ENCODE results near the gene ZHX3.

ZHX3 gene

DNA sequence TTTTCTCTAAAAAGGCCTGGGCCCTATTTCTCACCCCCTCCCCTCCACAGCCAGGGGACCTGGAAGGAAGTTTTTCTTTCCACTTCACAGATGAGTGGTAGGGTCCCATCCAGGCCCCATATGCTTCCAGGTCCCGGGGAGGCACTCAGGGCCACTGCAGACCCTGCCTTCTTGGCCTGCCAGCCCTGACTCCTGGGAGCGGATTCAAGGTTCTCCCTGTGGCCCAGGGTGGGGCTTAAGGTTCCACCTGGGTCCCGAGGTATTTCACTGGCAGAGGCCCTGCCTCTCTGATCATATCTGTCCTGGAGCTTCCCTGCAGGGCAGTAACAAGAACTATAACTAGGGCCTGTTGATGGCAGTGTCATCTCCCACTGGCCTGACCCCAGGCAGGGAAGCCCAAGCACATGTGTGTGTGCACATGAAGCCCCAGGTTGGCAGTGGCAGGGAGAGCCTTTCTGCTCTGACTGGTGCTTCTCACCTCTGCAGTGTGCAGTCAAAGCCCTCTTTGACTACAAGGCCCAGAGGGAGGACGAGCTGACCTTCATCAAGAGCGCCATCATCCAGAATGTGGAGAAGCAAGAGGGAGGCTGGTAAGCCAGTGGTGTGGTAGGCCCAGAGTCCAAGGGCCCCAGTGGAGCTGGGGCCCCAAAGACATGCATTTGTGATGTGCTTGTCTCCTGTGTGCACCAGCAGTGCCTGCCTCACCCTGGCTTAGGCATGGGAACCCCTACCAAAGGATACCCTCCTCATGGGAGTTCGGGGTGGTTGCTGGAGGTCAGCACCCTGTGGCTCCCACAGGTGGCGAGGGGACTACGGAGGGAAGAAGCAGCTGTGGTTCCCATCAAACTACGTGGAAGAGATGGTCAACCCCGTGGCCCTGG lies 149.0 kb downstream of the ZHX3 start:
- no peak for DNase-seq

DNA sequence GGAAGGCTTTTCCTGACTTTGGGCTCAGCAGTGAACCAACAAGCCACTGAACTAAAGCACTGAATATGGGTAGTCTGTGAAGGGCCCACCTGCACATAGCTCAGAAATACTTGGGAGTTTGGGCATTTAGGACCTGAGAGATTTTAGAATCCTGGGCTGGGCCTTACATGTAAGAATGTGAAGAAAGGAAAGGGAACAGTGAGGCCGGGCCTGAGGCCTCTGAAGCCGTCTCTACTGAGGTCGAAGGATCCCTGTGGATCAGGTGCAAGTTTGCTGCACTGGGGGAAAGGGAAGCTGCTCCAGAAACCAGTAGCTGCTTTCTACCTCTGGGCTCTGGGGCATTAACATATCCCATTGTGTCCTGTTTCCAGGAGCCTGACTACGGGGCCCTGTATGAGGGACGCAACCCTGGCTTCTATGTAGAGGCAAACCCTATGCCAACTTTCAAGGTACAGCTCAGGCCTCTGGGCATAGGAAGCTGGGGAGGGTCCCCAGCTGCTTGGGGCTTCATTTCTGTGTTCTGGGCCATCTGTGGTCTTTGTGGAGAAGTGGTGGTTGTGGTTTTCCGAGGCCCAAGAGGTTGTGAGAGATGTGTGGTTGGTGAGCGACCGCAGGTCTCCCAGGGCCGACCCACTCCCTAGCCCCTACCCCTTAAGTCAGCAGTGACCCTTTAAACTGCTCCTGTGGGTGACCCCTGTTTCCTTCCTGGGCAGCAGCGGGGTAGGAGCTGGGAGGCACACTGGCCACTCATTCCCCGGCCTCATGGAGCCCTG lies 149.9 kb downstream of the ZHX3 start:
- DNase-seq = no peak

DNA sequence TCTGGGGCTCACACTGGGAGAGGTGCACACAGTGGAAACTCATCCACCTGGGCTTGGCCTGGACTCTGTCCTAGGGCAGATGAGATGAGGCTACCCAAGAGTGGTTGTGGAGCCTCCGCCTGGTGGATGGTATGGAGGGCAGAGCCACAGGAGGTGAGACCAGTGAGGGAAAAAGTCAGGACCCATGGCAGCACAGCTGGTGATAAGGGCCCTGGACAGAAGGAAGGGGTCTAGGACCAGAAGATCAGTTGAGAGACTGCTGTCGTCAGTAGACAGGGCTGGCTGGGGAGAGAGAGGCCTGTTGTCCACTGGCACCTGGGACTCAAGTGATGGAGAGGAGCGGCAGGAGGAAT lies 150.4 kb downstream of the ZHX3 start:
- no peak for DNase-seq

DNA sequence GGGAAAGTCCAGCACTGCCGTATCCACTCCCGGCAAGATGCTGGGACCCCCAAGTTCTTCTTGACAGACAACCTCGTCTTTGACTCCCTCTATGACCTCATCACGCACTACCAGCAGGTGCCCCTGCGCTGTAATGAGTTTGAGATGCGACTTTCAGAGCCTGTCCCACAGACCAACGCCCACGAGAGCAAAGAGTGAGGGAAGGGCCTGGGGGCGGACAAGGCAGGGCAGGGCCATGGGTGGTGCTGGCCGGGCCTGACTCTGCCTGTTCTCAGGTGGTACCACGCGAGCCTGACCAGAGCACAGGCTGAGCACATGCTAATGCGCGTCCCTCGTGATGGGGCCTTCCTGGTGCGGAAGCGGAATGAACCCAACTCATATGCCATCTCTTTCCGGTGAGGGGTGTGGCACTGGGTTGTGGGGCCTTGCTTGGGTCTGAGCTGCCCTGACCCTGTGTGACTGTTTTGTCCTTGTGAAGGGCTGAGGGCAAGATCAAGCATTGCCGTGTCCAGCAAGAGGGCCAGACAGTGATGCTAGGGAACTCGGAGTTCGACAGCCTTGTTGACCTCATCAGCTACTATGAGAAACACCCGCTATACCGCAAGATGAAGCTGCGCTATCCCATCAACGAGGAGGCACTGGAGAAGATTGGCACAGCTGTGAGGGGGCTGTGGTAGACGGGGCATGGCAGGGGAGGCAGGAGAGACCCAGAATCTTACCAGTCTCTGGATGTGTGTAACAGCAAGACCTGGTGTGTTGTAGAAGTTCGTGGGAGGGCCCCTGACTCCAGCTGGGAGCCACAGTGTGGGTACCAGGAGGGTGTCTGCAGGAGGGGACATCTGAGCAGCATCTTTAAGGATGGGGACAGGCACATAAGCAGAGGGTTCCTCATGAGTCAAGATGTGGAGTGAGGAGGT lies 151.1 kb downstream of the ZHX3 start:
- DNase-seq = no peak

DNA sequence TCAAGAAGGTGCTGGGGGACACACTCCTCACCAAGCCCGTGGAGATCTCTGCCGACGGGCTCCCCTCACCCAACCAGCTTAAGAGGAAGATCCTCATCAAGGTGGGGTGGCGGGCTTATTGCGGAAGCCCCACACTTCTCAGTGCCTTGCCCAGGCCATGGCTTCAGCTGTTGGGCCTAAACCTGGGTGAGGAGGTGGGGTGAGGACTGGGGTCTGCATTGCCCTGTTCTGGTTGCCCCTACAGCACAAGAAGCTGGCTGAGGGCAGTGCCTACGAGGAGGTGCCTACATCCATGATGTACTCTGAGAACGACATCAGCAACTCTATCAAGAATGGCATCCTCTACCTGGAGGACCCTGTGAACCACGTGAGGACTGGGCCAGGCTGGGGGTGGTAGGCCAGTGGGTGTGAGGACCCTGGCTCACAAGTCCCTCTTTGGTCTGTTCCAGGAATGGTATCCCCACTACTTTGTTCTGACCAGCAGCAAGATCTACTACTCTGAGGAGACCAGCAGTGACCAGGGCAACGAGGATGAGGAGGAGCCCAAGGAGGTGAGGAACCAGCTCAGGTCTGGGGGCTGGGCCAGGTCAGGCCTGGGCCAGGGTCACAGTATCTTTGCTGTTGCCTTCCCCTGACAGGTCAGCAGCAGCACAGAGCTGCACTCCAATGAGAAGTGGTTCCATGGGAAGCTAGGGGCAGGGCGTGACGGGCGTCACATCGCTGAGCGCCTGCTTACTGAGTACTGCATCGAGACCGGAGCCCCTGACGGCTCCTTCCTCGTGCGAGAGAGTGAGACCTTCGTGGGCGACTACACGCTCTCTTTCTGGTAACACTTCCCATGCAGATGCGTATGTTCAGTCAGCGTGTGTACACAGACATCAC lies 152.3 kb downstream of the ZHX3 start:
- no peak for DNase-seq

DNA sequence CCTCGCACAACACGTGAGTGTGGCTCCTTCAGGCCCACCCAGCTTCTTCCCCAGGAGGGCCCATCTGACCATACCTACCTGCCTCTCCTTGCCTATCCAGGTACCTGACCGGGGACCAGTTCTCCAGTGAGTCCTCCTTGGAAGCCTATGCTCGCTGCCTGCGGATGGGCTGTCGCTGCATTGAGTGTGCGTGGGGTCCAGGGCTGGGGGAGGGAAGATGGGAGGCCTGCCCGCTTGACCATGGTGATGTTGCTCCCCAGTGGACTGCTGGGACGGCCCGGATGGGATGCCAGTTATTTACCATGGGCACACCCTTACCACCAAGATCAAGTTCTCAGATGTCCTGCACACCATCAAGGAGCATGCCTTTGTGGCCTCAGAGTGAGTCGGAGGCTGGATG lies 153.7 kb downstream of the ZHX3 start:
- DNase-seq = no peak

DNA sequence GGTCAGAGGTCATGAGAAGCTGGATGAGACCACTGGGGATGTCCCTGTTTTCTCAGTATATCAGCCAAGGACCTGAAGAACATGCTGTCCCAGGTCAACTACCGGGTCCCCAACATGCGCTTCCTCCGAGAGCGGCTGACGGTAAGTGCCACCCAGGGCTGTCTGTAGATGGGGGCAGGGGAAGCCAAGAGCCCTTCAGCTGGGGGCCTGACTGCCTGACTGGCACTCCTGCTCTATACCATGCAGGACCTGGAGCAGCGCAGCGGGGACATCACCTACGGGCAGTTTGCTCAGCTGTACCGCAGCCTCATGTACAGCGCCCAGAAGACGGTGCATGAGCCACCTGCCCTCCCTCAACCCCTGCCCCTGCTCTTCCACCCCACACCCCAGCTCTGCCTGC lies 155.1 kb downstream of the ZHX3 start:
- DNase-seq = no peak

DNA sequence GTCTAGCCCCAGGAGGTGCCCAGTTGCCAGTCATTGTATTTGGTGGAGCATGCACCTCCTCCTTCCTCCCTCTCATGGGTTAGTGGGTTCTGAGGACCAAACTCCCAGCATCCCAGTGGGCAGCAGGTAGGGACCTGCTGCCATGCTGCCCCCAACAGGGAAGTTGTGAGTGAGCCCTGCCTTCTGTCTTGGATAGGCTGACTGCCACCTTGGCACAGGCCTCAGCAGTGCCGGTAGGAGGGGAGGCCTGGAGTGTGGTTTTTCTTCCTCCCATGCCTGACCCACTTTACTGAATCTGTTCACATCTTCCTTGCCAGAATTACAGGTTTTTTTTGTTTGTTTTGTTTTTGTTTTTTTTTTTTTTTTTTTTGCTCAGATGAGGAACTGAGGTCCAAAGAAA lies 155.6 kb downstream of the ZHX3 start:
- no peak for DNase-seq

DNA sequence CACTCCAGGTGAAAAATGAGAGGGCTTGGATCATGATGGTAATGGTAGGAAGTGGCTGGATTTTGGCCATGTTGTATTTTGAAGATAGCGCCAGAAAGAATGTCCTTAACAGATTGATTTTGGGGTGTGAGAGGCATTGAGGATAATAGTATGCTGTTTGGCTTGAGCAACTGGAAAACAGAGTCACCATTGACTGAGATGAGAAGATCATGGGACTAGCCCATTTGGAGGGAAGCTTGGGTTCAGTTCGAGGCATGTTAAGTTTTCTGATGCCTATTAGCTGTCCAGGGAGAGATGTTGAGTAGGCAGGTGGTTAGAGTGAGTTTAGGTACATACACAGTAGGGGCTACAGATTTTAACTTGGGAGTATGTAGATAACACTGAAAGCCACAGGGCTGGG lies 156.8 kb downstream of the ZHX3 start:
- no peak for DNase-seq

DNA sequence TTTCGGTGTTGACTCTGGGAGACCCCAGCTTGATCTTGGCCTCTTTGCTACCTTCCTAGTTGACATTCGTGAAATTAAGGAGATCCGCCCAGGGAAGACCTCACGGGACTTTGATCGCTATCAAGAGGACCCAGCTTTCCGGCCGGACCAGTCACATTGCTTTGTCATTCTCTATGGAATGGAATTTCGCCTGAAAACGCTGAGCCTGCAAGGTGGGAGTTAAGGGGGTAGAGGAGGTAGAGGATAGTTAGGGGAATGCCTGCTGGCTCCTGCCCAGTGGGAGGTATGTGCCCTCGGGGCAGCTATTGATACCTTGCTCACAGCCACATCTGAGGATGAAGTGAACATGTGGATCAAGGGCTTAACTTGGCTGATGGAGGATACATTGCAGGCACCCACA lies 158.0 kb downstream of the ZHX3 start:
- no peak for DNase-seq

DNA sequence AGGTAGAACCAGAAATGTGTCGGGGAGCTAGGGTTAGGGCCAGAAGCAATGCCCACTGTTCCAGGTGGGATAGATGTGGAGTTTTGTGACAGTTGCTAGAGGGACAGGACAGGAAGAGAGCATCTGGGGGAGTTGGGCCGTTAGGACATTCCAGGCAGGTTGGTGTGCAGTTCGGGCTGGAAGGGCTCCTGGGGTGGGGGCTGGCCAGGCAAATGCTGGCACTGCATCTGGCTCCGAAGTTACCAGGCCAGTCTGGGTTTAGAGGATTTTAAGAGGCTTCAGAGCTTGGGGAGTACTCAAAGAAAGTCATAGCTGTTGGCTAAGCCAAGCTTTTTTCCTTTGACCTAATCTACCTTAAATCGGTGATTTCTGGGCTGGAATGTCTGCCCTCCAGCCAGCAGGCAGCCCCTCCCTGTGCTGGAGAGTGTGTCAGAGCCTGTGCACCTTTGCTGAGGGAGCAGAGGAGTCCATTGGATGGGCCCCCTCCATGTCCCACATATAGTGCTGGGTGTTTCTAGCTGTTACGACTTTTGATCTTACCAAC lies 159.4 kb downstream of the ZHX3 start:
- DNase-seq = no peak

DNA sequence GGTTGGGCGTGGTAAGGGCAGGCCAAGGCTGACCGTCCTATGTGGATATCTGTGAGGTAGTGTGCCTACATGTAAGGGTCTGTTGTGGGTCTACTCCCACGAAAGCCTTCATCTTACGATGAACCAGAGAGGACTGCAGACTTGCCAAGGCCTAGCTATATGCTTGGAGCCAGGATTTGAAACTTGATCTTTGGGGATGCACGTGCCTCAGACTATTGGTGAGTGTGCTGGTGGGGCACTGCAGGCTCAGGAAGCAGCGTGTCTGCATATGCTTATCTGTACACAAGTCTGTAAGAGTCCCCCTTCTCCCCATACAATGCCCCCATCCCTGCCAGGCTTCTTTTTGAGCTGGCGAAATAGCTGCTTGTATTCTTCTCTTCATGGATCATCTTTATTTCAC lies 162.3 kb downstream of the ZHX3 start:
- DNase-seq = no peak

DNA sequence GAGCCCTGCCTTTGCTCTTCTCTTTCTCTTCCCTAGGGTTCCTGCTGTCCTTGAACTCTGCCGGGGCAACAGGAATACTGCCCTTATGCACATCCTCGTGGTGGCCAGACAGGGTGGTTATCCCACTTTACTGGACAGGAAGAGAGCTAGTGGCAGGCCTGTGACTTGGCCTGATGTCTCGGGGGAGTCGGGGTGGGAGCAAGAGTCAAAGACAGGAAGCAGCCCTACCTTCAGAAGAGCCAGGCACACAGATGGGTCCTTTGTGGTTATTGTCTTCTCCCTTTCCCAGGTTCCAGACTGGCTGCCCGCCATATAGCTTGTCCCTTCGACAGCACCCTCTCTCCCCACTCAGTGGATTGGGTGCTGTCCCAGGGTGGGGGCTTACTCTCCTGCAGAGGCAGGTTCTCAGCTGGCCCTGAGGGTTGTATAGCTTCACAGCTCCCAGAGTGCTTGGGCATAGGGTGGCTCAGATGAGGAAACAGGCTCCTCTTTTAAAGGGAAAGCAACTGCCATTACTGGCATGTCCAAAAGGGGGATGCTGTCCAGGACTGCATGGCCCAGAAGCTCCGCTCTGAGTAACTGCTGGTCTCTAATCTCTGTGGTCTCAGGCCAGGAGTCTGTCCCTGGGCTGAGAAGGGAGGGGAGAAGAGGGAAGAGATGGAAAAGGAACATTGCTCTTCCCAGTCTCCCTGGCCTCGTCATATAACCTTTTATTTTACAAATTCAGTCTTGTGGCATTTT lies 162.9 kb downstream of the ZHX3 start:
- DNase-seq = no peak

DNA sequence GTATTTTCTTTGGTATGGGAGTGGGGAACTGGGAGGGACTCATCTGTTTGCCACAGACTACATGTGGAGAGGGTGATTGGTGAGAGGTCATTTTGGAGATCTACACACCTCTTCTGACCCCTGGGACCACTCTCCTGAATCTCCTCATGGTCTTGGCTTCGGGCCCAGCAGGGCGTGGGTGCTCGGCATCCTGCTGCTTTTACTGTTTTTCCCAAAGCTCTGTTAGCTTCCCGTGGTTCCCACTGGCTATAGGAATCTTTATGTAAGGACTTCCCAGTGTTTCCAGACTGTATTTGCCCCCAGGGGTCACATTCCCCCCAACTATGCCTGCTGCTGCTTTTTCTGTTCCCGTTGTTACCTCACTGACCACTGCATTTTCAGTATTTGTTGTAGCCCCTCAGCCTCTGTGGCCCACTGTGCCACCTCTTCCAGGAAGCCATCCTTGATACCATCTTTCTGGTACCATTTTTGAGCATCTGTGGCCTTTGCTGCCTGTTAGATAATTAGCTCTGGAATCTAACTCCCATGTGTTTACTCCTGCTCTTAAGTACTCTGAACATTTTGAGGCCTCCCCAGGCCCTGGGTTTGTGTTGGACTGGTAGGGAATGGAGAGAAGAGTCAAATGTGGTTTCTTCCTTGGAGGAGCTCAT lies 165.3 kb downstream of the ZHX3 start:
- DNase-seq = no peak

DNA sequence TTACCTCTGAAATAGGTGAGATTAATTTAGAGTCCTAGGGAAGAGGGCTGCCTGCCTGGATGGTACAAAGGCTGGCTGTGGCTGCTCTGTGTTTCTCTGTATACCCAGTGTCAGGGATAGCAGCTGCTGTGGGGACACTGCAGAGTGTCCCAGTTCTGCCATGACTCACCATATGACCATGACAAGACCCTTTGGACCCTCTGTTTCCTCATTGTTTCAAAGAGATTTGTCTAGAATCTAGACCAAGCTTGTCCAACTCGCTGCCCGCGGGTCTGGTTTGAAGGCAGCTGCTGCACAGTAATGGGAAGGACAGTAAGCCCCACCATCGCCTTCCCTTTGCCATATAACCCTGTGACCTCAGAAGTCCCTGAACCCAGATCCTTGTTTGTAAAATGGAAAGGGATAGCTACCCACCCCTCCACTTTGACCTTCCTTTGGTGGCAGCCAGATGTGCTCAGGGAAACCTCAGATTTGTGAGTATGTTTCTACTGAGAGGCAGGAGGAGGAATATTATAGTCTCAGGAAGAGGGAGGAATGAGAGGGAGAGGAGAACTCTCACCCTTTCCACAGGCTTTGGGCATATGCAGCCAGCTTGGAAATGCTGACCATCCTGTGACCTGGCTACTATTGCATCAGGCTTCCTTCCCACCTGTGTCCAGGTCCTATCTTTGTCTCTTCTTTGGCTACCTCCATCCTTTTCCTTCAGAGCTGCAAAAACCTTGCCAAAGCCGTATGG lies 166.2 kb downstream of the ZHX3 start:
- DNase-seq = no peak

DNA sequence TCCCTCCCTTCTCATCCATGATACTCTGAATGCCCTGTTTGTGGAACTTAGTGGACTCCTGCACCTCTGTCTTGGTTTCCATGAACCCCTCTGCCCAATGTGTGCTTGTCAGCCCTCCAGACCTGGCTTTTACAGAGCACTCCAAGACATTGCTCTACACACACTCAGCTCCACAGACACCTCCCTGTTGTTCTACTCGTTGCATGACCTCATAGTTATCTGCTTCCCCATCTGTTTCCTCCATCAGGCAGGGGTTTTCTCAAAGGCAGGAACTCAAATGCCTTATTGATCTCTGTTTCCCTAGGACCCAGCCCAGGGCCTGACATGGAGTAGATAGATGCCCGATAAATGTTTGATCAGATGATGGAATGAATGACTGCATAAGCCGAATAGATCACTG lies 166.9 kb downstream of the ZHX3 start:
- no peak for DNase-seq

DNA sequence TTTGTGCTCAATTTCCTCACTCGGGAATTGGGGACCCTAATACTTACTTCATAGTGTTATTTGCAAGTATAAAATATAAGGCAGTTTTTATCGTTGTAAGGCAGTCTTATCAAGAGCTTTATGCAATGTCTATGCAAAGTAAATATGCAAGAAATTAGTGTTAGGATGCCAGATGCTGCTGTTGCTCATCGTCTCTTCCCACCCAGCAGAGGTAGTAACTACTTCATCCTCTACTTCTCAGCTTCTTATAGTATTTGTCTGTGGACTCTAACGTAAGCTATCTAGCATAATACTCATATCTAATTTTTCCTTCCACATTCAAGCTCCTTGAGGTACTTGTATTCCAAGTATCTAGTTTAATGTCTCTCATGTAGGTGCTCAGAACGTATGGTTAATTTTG lies 168.6 kb downstream of the ZHX3 start:
- no peak for DNase-seq

DNA sequence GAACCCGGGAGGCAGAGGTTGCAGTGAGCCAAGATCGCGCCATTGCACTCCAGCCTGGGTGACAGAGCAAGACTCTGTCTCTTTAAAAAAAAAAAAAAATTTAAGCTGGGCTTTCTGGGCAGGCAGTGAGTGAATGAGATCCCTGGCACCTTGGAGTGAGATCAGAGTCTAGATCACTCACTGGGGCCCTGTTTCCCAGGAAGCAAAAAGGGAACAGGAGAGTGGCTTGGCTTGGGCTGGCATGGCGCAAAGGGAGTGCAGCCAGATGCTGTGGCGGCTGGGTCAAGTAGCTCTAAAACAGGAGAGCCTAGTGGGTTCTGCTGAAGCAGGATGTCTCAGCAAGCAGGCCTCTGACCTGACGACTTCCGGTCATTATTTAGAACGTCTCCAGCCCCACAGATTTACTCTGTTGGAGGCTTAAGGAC lies 169.8 kb downstream of the ZHX3 start:
- DNase-seq = no peak

DNA sequence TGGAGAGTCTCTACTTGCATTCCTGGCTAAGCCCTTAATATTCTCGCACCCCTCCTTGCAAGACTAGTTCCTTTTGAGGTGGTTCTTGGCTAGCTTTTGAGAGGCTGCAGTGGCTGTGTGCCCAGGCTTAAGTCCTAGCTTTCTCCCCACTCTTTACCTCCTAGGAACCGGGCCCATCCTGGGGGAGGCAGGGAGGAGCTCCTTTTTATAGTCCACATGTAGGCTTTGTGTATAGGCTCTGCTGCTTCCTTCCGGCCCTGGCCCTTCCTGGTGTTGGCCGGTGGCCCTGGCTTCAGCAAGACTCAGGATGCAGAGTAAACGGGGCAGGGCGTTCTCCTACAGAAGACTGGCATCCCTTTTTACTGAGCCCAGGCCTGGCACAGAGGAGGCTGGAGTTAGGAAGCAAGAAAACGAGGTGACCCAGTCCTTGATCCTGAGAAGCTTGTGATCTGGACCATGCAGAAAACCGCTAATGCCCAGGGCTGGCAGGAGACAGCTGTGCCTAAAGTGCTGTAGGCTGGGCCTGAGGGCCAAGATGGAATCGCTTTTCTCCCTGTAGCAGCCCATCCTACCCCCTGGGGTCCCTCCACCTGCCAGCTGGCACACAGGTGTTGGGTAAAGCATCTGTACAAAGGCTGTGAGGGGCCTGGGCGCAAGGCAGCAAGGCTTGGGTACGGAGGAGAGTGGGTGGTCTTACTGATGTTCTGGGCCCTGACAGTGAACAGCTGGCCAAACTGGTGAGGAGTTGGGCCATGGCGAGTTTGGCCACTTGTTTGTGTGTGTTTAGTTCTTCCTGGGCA lies 171.5 kb downstream of the ZHX3 start:
- no peak for DNase-seq

Data from activated gamma-delta T cell (primary cell).